ENCODE data around the gene PSMD7. TPM values are rescaled to one million over a fixed set of nuclear protein-coding genes. Genes with fewer than 3 reads are reported as not detected.

PSMD7 gene
- total and polyA plus RNA-seq, 10 of the 15 experiments (the other 5 are each of a cell fraction or from before 2014, with no cell fraction given) = 64.3 to 199 (median 100) TPM

GRCh38 chr16:74271872-74272271 lies 24.7 kb upstream of the PSMD7 start:
- ChIA-PET CTCF (interaction anchor here (0.6 to 1.2 kb wide), 3 partner anchors 9 to 237 kb away, joined by 3 to 5 read pairs (median 3); no protein-coding TSS in a partner anchor), POLR2A (no interaction called here), SMC1A (ENCODE audit: uncharacterized antibody, unreplicated experiment) (interaction anchor here (1.2 kb wide), 1 partner anchor 13 kb away, joined by 3 read pairs; no protein-coding TSS in a partner anchor), RAD21 (ENCODE audit: unreplicated experiment) (interaction anchor here (0.8 kb wide), 1 partner anchor 208 kb away, joined by 3 read pairs; no protein-coding TSS in a partner anchor)
- DNase-seq (ENCODE audit: low read depth, low spot score) (no peak), FAIRE-seq (no peak), ATAC-seq (no peak)
- TF ChIP-seq NR2F1 (conservative IDR thresholded peaks at IDR 0.05) (no peak), IRF3 (IDR thresholded peaks at IDR 0.05) (no peak), BCL11A (IDR thresholded peaks at IDR 0.05; ENCODE audit: low read depth, low read length) (no peak), TAF1 (IDR thresholded peaks at IDR 0.05; ENCODE audit: borderline replicate concordance, low read depth, low read length) (no peak), KDM1A (IDR thresholded peaks at IDR 0.05; ENCODE audit: borderline replicate concordance) (no peak), NBN (IDR thresholded peaks at IDR 0.05) (no peak), SRF (IDR thresholded peaks at IDR 0.05; ENCODE audit: low read depth in 2 of 2, low read length in 2 of 2) (no peak), DPF2 (IDR thresholded peaks at IDR 0.05) (no peak), BCLAF1 (IDR thresholded peaks at IDR 0.05) (no peak), ZBTB11 (CRISPR knock-in tag; IDR thresholded peaks at IDR 0.05) (no peak), BHLHE40 (IDR thresholded peaks at IDR 0.05; ENCODE audit: borderline replicate concordance in 1 of 2, low read depth in 2 of 2, low read length in 1 of 2) (no peak), RB1 (IDR thresholded peaks at IDR 0.05; ENCODE audit: borderline replicate concordance) (no peak), RAD21 (IDR thresholded peaks at IDR 0.05; ENCODE audit: insufficient read depth, low read depth, low read length) (no peak), PAX5 (IDR thresholded peaks at IDR 0.05; ENCODE audit: borderline replicate concordance, low read depth, low read length) (no peak)
- no peak overlapping the region for H3K4me2 ChIP-seq (ENCODE audit: control insufficient read depth, insufficient read depth)
- peaks cover 0 to 3% of the 10 kb centered on the region in 2 experiments; a peak in 1 of 4 replicates for H3K27me3 ChIP-seq (replicated peaks in 1 of 2; ENCODE audit: control insufficient read depth in 2 of 2, insufficient read depth in 2 of 2, low read length in 1 of 2)
- H2AFZ ChIP-seq (ENCODE audit: control insufficient read depth, low read depth, low read length) = no peak overlapping the region
- H3K36me3 ChIP-seq (ENCODE audit: control insufficient read depth in 2 of 2, insufficient read depth in 2 of 2, low read length in 1 of 2) = no peaks in the 10 kb centered on the region
- WGBS (ENCODE audit: insufficient coverage, insufficient replicate concordance, low lambda C conversion rate, missing lambda C conversion rate) = 21% methylated on average over 2 of the region's 2 CpGs
- no peak overlapping the region for H3K9ac ChIP-seq (ENCODE audit: control insufficient read depth, insufficient read depth, low read length)
- H3K4me1 ChIP-seq (ENCODE audit: control insufficient read depth, insufficient read depth, low read length) = no peaks in the 10 kb centered on the region
- intact Hi-C loops (cut with micrococcal nuclease; ENCODE audit: unreplicated experiment) = loop anchor here (10.0 kb wide), 1 partner anchor 207 kb away; no protein-coding TSS in a partner anchor
- in situ Hi-C loops (cut with MboI) = no loop called here
- no peaks in the 10 kb centered on the region for H3K9me3 ChIP-seq (replicated peaks; ENCODE audit: control insufficient read depth, insufficient read depth, low read length)
- H3K27ac ChIP-seq (ENCODE audit: control insufficient read depth, insufficient read depth) = no peak overlapping the region
- H3K4me3 ChIP-seq = no peak overlapping the region
- no peaks in the 10 kb centered on the region for H4K20me1 ChIP-seq (ENCODE audit: control insufficient read depth, insufficient read depth)
- H3K79me2 ChIP-seq (ENCODE audit: control insufficient read depth, insufficient read depth, low read length) = no peaks in the 10 kb centered on the region
- BruUV-seq (replicated peaks) = no TSS peak
